ENCODE results near the gene FRMD4A. TPM values are rescaled to one million over a fixed set of nuclear protein-coding genes. Genes with fewer than 3 reads are reported as not detected.
A peak's percentile ranks its signal among the peaks of the same experiment; 100 is the strongest.
"Not testable (repeated sequence)": the region's sequence is repeated elsewhere in the genome, so short reads cannot be mapped to it uniquely, and the experiment has no call there.

The FRMD4A gene
- total RNA-seq, 1 donor from 2014 or later = 23.0 TPM

DNA sequence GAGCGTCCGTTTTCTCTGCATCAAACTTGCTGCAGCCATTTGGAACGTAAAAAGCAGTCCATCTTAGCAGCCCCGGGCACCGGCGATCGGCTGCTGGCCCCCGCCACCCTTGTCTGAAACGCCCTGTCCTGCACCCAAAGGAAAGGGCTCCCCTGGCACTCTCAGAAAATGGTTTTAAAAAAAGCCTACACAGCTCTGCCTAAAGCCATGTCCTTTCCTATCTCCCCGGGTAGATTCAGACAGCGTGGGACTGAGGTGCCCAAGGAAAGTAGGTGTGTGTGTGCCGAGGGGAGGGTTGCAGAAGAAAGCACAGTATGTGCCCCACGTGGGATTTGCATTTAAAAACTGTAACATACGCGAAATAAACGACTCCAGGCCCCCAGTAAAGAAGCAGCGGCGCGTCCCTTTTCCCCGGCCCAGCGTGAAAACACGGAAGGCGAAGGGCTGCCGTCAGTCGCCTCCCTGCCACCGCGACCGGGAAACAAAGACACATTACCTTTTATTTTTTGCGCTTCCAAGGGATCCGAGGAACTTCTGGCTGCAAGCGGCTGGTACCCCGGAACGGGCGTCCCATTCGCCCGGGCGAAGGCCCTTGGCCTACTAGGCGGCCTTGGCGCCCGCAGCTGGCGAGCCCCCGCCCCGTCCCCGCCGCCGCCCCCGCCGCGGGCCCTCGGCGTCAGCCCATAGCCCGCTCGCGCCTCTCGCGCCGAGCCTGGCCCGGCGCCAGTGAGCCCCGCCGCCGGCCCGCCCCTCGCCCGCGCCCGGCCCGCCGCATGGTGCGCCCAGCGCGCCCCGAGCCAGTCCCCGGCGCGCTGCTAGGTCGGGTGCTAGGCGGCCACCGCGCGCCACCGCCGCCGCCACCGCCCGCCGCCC, 439.4 kb downstream of the FRMD4A start:
- DNase-seq (ENCODE audit: low read depth) = peak; percentile 31

- DNase-seq (ENCODE audit: low read depth) = peak; percentile 35
These were observed 440.2 kb downstream of the FRMD4A start for GRCh38 chr10:13890233-13891127.

GRCh38 chr10:13887761-13888160, 443.0 kb downstream of the FRMD4A start:
- no peak for DNase-seq (ENCODE audit: low read depth)

GRCh38 chr10:13885238-13885990, 445.3 kb downstream of the FRMD4A start:
- DNase-seq (ENCODE audit: low read depth) = no peak

GRCh38 chr10:13883636-13884444, 446.9 kb downstream of the FRMD4A start:
- DNase-seq (ENCODE audit: low read depth) = no peak

GRCh38 chr10:13882119-13882711, 448.5 kb downstream of the FRMD4A start:
- peak; percentile 92 for DNase-seq (ENCODE audit: low read depth)

- DNase-seq (ENCODE audit: low read depth) = no peak
These were observed 450.0 kb downstream of the FRMD4A start for GRCh38 chr10:13880760-13881159.

DNA sequence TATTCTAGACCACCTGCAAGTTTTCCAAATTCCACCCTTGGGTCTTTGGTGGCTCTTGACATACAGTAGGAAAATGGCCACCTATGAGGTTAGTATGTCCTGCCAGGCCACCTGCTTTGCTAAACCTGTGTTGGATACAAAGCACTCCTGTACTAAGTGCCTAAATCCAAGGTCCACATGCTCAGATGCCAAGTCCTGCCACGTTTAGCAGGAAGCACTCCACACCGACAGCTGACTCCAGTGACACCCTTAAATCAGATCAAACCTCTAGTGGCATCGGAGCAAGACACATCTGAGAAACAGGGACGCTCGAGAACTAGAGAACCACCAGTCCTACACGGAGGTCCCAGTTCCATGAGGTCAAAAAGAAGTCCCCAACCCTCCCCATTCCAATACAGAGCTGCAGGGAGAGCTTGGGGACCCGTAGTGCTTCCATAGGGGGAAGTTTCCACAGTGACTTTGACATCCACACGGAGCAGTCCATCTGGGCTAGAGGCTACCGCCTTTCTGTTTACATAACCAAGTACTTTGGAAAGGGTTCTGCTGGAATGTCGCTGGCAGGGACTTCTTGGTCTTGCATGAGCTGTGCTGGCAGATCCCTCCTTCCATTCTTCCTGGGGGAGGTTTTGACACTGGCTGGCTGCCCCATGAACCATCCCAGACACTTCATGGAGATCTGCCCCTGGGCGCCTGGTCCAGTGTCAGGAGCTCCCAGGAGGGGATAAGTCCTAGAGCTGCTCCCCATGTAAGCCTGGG, 453.4 kb downstream of the FRMD4A start:
- no peak for DNase-seq (ENCODE audit: low read depth)

- no peak for DNase-seq (ENCODE audit: low read depth)
These were observed 457.5 kb downstream of the FRMD4A start for GRCh38 chr10:13873196-13873595.

GRCh38 chr10:13872411-13872810, 458.3 kb downstream of the FRMD4A start:
- peak; percentile 82 for DNase-seq (ENCODE audit: low read depth)

DNA sequence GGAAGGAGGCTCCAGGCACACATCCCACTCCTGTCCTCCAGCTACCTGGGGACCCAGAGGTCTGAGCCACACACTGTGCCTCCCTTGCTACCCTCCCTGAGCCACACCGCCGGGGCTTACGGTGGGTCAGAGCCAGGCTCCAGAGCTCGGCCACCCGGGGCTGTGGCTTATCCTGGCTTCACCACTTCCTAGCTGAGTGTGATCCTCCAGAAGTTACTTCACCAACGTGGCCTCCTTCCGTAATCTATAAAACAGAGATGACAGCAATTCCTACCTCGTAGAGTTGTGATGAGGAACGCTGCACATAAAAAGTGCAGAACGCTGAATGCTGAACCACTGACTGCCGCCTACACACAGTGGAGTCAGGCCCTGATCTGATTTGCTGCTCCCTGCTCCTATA, 458.9 kb downstream of the FRMD4A start:
- no peak for DNase-seq (ENCODE audit: low read depth)

- no peak for DNase-seq (ENCODE audit: low read depth)
These were observed 459.7 kb downstream of the FRMD4A start for GRCh38 chr10:13871011-13871410.

DNA sequence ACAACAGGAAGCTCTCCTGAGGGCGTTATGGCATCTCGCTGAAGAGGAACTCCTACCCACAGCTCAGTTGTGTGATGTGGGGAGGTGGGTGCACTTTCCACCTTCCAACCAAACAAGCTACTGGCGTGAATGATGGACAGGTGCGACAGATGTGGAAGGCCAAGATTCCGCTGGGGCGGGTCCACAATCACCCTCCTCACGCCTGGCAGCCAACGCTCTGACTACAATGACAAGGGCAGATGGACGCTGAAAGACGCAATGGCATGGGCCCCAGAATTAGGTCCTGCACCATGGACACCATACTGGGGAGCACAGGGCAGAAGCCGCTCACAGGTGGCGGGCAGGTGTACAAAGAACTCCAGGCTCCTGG, 461.4 kb downstream of the FRMD4A start:
- DNase-seq (ENCODE audit: low read depth) = no peak

DNA sequence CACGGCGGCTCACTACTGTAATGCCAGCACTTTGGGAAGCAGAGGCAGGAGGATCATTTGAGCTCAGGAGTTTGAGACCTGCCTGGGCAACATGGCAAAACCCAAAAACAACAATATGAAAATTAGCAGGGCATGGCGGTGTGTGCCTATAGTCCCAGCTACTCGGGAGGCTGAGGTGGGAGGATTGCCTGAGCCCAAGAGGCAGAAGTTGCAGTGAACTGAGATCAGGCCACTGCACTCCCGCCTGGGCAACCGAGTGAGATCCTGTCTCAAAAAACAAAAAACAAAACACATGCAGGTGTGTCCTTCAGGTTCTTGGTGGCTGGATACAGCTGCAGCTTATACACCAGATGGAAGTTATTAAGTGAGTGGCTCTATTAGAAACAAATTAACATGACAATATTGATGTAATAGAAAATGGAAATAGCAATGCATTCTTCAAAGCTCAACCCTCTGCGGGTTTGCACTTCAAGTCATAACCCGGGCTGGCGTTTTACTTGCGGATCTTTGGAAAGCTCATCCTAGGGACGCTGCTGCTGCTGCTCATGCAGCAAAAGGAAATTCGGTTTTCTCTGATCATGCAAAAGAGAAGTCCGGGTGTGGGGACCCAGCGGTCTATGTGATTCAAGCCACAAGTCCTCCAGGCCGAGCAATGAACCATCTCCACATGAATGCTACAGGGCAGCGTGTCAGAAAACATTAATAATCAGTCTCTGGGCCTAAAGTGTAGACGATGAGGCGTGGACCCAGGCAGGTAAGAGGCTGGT, 462.0 kb downstream of the FRMD4A start:
- no peak for DNase-seq (ENCODE audit: low read depth)

GRCh38 chr10:13867822-13868221, 462.9 kb downstream of the FRMD4A start:
- DNase-seq (ENCODE audit: low read depth) = no peak

GRCh38 chr10:13865758-13866491, 464.8 kb downstream of the FRMD4A start:
- peak; percentile 46 for DNase-seq (ENCODE audit: low read depth)

DNA sequence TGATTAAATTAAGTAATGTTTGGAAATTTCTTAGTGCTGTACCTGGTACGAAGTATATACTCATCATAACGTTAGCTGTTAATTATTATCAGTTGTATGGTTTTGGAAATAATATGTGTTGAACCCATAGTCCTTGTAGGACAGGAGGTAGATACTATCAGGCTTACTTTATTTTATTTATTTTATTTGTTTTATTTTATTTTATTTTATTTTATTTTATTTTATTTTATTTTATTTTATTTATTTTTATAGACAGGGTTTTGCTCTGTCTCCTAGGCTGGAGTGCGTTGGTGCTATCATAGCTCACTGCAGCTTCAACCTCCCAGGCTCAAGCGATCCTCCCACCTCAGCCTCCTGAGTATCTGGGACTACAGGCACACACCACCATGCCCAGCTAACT, 465.5 kb downstream of the FRMD4A start:
- not testable (repeated sequence) for DNase-seq (ENCODE audit: low read depth)
